Activated T-cell treated with anti-CD3 and anti-CD28 coated beads, Interleukin-2, amount 50 U/mL, for 72 hours (primary cell): ENCODE measurements around the gene GOLGA8O. TPM values are rescaled to one million over a fixed set of nuclear protein-coding genes. Genes with fewer than 3 reads are reported as not detected.
"Not testable (repeated sequence)": the region's sequence is repeated elsewhere in the genome, so short reads cannot be mapped to it uniquely, and the experiment has no call there.

ENCODE experiments used
- ATAC-seq, 2 donors: fragments of 150-1000 bp; cut with Tn5 transposase; replicated peaks in 1 of 2; 2 replicates each; pipeline ENCODE4 v1.10.0; 2021; ENCODE audit warnings: moderate library complexity in 2 of 2, mild to moderate bottlenecking in 1 of 2
- DNase-seq, 2 donors: peaks; one replicate each; pipeline ENCODE4 v3.0.0; 2021 to 2022; ENCODE audit warnings: mixed read lengths in 1 of 2
- H3K27ac Mint-ChIP-seq: one replicate; pipeline ENCODE4 v1.8.0; 2022; ENCODE audit warnings: mild to moderate bottlenecking, moderate library complexity, mixed read lengths
- H3K27me3 Mint-ChIP-seq: one replicate; pipeline ENCODE4 v1.8.0; 2022; ENCODE audit warnings: low read depth, mixed read lengths
- H3K36me3 Mint-ChIP-seq, 2 donors: one replicate each; pipeline ENCODE4 v1.8.0; 2022; ENCODE audit warnings: mixed read lengths in 2 of 2, mild to moderate bottlenecking in 1 of 2; ENCODE audit not compliant: insufficient read depth in 2 of 2
- H3K4me1 Mint-ChIP-seq: one replicate; pipeline ENCODE4 v1.8.0; 2022; ENCODE audit warnings: low read depth, mixed read lengths
- H3K4me3 Mint-ChIP-seq, 2 donors: one replicate each; pipeline ENCODE4 v1.8.0; 2022; ENCODE audit warnings: mild to moderate bottlenecking in 2 of 2, mixed read lengths in 2 of 2, moderate library complexity in 2 of 2
- H3K9me3 Mint-ChIP-seq, 2 donors: one replicate each; pipeline ENCODE4 v1.8.0; 2022; ENCODE audit warnings: mixed read lengths in 2 of 2
- total RNA-seq, 2 donors: library from RNA; stranded (reverse); gene quantifications; one replicate each; pipeline ENCODE4 v1.2.3, GENCODE V29; 2022

The GOLGA8O gene
- total RNA-seq, 2 donors from 2014 or later = 1.3 to 2.8 TPM

- H3K4me1 Mint-ChIP-seq, DNase-seq, ATAC-seq, H3K9me3 Mint-ChIP-seq, H3K27me3 Mint-ChIP-seq, H3K36me3 Mint-ChIP-seq, H3K4me3 Mint-ChIP-seq, H3K27ac Mint-ChIP-seq: not testable (repeated sequence)
Measured at GRCh38 chr15:32403192-32403591, 52.2 kb downstream of the GOLGA8O start, which contains the start of gene GOLGA8K. GOLGA8K (minus strand) TSS chr15:32403292; CDS start chr15:32403194, 98 bp downstream.

- H3K9me3 Mint-ChIP-seq, DNase-seq, H3K4me3 Mint-ChIP-seq, H3K36me3 Mint-ChIP-seq, ATAC-seq, H3K27me3 Mint-ChIP-seq, H3K27ac Mint-ChIP-seq, H3K4me1 Mint-ChIP-seq: not testable (repeated sequence)
Measured at GRCh38 chr15:32396522-32396921, 58.9 kb downstream of the GOLGA8O start.

Other genes starting within 250 kb of the GOLGA8O start
- 1 to 10 TPM in 1 of 2 donors, not detected in 1; 1.6 TPM for gene GOLGA8K, start 52.3 kb downstream of the GOLGA8O start, total RNA-seq
- gene GOLGA8N, start 137.8 kb upstream of the GOLGA8O start, total RNA-seq = 1 to 10 TPM; 4.4 to 6.5 TPM
- 100 to 1,000 TPM; 108 to 132 TPM for gene ARHGAP11A, start 159.9 kb upstream of the GOLGA8O start, total RNA-seq
- gene SCG5, start 186.1 kb upstream of the GOLGA8O start, total RNA-seq = 1 to 10 TPM; 3.5 to 4.7 TPM